Activated CD4-positive, CD25-positive, alpha-beta regulatory T cell treated with anti-CD3 and anti-CD28 coated beads, Interleukin-2, amount 50 U/mL, for 16 hours (primary cell): ENCODE results near the gene GALNT17.

Experiments used
- DNase-seq: peaks from one replicate; pipeline ENCODE4 v3.0.0-alpha.2; 2020; ENCODE audit warnings: low read depth, low spot score

The GALNT17 gene

DNA sequence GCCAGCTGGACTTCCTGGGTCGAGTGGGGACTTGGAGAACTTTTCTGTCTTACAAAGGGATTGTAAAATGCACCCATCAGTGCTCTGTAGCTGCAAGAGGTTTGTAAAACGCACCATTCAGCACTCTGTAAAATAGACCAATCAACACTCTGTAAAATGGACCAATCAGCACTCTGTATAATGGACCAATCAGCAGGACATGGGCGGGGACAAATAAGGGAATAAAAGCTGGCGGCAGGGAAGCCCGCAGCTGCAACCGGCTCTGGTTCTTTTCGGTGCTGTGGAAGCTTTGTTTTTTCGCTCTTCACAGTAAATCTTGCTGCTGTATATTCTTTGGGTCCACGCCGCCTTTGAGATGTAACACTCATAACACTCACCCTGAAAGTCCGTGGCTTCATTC lies 151.9 kb downstream of the GALNT17 start:
- DNase-seq: no peak

DNA sequence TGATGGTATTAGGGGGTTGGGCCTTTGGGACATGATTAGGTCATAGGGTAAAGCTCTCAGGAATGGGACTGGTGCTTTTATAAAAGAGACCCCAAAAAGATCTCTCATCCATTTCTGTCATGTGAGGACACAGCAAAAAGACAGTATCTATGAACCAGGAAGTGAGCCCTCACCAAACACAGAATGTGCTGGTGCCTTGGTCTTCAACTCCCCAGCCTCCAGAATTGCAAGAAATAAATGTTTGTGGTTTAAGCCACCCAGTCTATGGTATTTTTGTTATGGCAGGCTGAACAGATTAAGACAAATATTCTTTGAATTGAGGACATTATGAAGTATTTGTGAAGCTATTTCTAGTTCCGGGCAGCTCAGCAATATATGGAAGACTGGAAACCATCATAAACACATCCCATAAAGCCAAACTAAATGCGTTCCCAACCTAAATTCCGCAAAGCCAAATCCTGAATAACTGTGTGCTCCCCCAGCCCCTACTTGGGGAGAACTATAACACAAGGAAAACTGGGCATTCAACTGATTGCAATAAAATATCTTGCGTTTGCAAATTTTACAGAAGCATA lies 153.7 kb downstream of the GALNT17 start:
- DNase-seq: no peak

DNA sequence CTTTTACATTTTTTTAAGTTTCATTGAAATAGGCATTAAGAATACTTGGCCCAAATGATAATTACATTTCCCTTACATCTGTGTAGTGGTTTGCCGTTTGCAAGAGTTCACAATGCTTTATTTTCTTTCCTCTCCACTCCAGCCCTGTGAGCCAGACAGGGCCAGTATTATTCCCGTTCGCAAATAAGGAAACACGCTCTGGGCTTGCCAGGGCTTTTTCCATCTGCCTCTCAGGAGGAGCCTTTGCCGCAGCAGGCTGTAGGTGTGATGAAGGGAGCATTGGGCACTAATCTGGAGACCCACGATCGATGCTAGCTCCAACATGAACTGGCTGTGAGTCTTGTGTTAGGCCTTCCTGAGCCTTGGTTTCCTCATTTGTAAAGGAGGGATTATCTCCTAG lies 154.4 kb downstream of the GALNT17 start:
- no peak for DNase-seq

DNA sequence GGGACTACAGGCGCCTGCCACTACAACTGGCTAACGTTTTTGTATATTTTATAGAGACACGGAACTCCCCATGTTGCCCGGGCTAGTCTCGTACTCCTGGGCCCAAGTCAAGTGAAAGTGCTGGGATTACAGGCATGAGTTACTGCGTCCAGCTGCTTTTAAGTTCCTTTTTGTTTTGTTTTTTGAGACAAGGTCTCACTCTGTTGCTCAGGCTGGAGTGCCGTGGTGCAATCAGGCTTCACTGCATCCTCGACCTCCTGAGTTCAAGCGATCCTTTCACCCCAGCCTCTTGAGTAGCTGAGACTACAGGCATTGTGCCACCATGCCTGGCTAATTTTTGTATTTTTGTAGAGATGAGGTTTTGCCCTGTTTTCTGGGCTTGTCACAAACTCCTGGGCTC lies 155.0 kb downstream of the GALNT17 start:
- DNase-seq: no peak

DNA sequence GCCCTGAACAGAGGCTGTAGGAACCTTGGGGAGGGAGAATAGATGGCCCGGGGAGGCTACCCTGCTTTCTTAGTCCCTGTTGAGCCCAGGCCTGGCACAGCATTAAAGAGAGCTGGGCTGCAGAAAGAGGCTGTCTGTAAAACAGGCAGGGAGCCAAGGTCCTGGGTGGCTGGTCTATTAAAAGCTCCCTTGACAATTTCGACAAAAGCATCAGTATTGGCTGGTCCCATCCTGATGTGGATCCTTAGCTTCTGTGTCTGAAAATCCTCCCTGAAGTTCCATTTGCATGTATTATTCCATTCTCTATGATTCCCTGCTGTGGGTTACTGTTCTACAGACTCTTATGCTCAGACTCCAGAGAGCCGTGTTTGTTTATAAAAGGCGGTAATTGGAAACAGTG lies 158.5 kb downstream of the GALNT17 start:
- DNase-seq: no peak

DNA sequence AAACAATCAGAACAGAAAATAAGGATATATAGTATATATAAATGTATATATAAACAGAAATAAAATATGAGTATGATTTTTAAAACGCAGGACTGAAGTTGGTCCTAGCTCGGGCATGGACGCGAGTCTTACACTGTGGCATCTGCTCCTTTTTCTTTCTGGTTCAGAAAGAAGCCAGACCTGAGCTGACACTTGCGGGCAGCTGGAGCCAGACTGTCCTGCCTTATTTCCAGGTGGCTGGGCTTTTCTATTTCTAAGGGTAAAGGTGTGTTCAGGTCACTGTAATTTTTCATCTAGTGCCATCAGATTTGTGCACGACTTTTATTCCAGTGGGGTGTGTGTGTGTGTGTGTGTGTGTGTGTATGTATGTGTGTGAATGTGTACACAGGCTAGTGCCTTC lies 166.4 kb downstream of the GALNT17 start:
- no peak for DNase-seq

DNA sequence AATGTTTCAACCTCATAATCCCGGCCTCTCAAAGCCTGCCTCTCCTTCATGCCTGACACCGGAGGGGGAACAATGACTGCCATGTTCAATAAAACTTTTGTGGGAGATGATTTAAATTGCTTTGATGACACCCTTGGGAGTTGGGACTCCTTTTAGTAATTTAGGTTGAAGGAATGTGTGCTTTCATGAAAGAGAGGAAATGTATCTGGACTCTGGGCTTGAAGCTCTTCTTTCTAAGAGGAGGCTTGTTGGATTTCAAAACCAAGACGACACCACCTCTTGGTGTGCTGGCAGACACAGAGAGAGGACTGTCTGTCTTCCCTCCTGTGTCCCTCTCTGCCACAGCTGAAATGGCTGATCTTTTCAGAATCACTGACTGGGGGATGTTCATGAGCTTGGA lies 168.1 kb downstream of the GALNT17 start:
- no peak for DNase-seq

DNA sequence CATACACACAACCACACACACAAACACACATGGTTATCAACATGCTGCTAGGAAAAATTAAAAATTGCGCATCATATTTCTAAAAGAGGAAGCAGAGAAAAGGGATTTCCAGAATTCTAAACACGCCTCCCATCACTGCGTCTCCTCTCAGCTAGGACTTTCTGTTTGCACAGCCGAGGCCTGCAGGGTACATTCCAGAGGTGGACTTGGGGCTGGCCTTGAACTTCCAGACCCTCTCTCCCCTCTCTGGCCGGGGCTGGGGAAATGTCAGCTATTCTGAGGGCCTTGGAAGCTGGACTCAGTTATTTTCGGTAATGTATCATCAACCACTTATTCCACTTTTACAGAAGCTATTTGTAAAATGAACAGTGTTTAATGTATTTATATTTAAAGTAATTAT lies 168.7 kb downstream of the GALNT17 start:
- no peak for DNase-seq

DNA sequence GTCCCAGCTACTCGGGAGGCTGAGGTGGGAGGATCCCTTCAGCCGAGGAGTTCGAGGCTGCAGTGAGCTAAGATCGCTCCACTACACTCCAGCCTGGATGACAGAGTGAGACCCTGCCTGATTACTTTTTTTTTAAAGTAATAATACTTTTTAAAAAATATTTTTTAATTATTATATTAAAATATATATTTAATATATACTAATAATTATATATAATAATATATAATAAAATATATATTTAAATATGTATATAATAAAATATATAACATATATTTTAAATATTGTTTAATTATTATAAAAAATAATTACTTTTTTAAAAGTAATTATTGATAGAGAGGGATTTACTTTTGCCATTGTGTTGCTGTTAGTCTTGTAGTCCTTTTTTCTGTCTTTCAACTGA lies 169.2 kb downstream of the GALNT17 start:
- DNase-seq: no peak

DNA sequence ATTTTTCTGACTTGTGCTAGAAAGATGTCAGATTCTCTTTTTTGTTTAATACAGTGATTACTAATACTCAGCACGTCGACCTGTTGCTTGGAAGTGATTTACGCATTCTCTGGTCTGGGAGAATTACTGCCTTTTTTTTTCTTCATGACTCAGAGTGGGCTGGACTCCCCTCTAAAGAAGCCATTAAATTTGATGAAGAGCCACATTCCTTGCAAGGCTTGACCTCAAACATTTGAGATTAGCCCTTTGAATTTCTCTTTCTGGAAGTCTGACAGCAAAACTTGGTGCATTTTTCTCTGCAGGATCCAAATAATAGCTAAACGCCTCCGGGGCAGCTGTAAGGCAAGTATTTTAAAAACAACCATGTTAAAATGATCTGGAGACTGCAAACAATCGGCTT lies 171.6 kb downstream of the GALNT17 start:
- no peak for DNase-seq

DNA sequence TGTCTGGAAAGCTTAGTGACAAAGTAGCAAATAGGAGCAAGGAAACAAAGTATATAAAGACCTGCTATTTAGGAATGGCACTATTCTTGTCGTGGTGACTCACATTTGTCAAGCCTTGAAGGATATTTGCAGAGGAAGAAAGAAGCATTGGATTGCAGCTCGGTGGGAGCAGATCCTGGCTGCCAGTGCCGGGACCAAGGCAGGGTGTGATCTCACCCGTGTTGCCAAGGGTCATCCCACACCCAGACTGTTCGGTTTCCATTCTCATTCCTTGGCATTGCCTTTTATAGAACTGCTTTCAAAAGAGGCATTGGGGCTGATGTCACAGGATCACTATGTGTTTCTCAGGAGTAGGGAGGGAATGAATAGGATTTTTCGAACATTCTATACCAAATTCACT lies 176.2 kb downstream of the GALNT17 start:
- DNase-seq: no peak

DNA sequence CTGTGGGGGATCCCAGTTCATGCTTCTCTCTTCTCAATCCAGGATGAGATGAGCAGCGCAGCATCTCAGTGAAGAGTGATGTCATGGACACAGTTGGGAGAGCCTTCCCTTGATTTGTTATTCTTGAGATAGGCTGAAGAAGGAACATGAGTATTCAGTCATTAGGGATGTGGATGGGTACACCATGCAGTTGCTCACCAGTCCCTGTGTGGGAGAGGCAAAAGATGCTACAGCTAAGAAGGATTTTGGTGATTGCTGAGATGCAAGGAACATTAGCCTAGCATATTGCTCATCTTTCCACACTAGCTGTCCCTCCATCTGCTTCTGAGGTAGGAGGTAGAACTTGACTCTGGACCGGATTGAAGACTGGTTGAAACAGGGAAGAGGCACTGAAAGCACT lies 179.6 kb downstream of the GALNT17 start:
- DNase-seq: no peak

DNA sequence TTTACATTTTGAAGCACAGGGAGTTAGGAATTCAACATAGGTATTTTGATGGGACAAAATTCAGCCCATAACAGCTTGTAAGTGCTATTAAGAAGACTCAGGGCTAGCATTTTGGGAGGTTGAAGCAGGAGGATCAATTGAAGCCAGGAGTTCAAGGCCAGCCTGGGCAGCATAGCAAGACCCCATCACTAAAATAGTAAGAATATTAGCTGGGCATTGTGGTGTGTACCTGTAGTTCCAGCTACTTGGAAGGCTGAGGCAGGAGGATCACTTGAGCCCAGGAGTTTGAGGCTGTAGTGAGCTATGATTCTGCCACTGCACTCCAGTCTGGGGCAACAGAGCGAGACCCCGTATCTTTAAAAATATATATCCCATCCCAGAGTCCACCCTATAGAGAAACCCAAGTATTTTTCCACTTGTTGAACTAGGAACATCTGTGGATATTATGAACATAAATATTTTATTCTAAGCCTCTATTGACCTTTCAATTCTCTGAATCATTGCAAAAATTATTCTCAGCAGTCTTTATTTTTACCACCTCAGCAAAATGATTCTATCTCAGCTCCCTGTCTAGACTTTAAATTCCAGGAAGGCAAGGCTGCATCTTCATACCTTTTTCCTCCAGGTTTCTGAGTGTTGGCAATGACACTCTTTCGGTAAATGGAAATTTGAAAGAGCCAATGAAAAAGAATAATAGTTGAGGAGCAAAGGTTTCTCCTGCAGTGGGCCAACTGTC lies 181.0 kb downstream of the GALNT17 start:
- DNase-seq: no peak

DNA sequence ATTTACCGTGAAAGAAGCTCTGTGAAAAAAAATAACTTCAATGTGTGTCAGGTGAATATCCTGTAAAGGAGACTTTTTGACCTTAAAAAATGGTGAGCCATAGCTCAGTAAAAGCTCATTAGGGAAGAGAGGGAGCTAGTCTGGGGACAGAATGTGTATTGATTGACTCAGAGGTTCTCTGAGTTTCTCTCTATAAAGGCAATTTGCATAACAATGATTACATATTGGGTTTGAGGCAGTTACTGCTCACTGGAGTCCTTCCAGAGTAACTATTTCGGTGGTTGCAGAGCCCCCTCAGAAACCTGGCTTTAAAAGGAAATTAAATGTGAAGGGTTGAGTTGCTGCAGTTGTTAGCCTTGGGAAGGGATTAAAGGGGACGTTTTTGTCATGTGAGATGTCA lies 181.6 kb downstream of the GALNT17 start:
- no peak for DNase-seq

DNA sequence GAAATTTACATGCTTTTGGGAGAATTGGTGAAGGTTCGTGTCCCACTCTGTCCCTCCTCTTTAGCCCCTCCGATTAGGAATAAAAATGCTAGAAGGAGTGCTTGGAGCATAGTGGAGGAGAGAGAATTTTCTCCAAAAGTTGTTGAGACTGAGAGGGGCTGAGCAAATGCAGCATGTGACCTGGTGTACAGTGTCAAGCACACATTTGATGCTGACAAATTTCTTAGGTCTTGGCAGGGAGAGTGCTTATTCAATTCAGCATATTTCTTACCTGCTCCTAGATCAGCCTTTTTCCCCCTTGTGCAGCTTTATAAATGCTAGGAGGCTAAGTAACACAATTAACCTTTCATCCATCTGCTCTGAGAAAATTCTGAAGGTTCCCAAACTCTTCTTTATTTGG lies 189.0 kb downstream of the GALNT17 start:
- DNase-seq: no peak

DNA sequence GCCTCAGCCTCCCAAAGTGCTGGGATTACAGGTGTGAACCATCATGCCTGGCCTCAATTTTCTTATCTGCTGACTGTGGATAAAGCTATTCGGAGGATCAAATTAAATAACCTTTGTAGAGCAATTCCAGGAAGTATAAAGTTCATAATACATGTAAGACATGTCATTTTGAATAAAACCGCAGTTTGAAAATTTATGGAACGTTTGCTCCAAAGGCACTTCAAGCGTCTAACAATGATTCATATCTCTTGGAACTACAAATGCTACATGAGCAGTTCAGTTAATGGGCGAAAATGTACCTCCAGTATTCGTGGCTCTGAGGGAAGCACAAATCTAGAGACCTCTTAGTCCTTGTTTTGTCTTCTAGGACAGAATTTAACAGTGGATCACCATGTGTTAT lies 190.3 kb downstream of the GALNT17 start:
- no peak for DNase-seq

DNA sequence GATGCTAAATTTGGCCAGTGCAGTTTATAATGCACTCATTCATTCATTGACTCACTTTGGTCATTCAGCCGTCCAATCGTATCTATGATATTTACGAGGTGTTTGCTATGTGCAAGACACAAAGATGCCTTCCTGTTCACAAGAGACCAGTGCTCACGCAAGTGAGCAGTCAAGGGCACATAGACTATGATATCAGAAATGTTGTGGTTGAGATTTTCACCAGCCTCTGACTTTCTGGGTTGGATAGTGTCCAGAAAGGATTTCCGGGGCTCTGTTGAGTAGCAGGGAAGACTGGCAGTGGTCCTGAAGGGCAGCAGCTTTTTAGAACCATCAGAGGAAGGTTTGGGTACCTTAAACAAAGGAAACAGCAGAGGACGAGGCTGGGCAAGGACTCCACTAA lies 191.8 kb downstream of the GALNT17 start:
- no peak for DNase-seq

DNA sequence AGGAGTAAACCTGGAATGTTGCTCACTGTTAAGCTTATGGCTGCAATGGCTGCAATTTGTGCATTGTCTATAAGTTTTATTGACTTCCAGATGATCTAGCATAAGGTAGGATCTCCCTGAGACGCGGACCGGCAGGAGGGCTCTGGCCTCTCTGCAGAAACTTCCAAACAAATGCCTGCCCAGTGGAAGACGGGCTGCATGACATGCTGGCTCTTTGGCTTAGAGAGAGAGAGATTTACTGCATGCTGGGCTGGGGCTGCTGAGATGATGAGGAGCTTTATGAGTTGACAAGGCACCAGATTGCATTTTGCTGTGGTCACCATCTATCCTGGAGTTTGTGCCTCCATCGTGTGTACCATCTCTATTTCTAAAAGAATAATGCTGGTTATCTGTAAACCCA lies 193.2 kb downstream of the GALNT17 start:
- no peak for DNase-seq

DNA sequence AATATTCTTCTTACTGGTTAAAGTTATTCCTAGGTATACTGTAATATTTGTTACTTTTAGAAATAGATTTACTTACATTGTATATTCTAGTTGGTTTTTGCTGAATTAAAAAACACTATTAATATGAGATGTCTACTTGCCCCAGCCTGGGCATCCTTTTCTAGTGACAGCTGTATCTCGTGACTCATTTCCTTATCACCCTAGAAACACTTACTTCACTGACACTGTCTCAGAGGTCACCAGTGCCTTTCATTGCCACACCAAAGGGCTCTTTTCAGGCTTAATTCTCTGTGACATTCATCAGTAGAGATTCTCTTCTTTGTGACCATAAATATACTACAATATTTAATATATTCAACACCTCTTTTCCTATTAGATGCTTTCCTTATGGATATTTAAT lies 194.7 kb downstream of the GALNT17 start:
- DNase-seq: no peak

DNA sequence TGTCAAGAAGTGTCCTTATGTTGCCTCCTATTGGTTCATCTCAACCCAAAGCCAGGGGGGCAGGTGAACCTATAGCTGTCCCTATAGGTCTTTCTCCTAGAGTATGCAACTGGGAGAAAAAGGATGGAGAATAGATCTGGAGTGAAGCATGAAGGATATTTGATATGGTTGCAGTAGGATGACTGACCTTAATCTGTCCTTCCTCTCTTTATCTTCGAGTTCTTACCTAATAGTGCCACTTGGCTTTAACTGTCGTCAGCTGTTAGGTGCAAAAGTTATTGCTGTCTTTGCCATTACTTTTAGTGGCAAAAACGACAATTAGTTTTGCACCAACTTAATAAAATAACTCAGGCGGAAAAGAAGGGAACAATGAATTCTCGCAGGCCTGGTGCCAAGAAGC lies 196.0 kb downstream of the GALNT17 start:
- DNase-seq: no peak

DNA sequence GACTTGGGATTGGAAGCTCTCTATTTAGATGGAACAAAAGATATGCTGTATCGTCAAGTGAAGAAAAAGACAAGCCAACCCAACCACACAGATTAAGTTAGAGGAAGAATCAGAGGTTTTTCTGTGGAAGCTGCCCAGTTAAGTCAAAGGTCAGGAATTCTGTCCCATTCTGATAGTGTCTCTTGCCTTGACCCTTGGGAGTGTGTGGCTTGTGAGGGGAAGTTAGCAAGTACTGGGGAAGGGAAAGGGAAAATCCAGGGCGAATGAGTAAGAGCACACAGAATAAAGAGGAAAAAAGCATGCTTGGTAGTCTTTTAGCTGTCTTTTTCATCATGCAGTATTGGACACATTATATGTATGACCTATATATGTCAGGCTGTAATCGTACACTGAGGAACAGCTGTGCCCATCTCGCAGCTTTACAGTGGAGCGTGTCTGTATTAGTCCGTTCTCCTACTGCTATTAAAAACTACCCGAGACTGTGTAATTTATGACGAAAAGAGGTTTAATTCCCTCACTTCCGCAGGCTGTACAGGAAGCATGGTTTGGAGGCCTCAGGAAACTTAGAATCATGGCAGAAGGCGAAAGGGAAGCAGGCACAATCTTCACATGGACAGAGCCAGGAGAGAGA lies 197.2 kb downstream of the GALNT17 start:
- DNase-seq: no peak

DNA sequence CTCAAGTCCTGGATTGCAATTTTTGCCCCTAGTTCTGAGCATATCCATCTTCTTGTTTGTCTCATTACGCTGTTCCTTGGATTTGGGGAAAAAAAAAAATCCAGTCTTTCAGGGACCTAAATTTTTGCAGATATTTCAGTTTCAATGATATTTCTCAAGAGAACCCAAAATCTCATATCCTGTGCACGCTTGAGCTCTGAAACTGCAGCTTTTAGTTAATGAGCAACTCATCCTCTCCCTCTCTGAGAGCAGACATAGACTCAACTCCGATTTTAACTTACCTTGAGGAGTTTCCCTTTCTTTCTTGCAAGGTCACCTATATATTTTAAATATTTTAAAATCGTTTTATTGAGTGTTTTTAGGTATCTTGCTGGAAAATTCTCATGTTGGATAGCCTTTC lies 200.3 kb downstream of the GALNT17 start:
- no peak for DNase-seq

DNA sequence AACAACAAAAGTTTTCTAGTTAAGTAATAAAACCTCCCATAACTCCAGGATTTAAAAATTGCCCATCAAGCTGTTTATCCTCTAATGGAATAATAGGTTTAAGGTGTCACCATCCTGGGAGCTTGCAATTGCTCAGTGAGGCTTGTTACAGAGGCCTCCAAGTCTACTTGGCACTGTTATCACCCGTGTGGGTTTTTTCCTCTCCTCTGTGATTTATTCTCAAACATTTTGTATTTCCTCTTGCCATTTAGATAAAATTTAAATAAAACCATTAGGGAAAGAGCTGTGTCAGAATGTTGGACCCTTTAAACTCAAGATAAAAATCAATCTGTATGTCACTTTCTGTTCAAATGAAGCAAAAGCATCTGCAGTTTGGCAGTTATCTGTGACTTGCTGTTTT lies 202.6 kb downstream of the GALNT17 start:
- no peak for DNase-seq
